ENCODE measurements around the gene COLGALT1. TPM values are rescaled to one million over a fixed set of nuclear protein-coding genes. Genes with fewer than 3 reads are reported as not detected.

Gene COLGALT1
- total and polyA plus RNA-seq, 2 experiments from 2014 or later, result 54.9 to 61.3 TPM

DNA sequence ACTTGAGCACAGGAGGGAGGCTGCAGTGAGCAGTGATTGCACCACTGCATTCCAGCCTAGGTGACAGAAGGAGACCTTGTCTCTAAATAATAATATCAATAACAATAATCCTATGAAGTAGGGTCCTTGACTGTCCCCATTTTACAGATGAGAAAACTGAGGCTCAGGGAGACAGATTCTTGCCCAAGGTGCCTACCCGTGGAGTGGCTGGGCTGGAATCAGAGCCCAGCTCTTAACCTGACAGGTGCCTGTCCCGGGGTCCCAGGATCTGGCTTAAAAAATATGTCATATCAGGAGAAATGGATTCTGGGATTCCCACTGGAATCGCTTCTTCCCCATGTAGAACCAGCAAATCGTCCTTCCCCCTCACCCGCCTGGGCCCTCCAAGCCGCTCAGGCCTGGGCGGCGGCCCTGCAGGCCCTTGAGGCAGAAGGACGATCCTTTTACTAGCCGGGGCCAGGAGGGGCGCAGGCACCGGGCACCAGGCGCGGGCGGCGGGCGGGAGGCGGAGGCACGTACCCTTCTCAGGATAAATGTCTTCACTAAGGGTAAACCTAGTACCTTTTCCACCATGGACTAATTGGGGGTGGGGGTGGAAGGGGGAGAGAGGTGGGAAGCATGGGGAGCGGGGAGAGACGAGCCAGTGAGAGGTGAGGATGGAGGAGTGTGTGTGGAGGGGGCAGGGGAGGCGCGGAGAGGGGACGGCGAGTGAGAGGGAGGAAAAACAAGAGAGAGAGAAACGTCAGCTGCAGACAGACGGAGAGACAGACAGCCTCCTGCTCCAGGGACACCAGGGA lies 60.6 kb downstream of the COLGALT1 start:
- H3K27me3 ChIP-seq, result no peaks in the 10 kb centered on the region
- H3K4me2 ChIP-seq, result peak overlapping the region; percentile 44

DNA sequence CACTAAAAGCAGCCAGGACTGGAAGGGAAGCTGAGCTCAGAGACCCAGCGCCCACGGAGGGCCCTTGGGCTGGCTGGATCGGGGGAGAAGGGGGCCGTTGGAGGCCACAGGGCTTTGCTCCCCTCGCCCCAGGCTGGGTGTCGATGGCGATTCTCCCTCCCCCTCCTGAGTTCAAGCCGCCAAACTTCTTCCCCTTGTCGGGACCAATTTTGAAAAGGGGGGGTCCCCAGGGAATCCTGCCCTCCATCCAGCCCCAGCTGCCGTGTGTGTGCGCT lies 61.2 kb downstream of the COLGALT1 start:
- H3K36me3 ChIP-seq (replicated peaks; ENCODE audit: insufficient read depth, low read depth), result no peaks in the 10 kb centered on the region
- H3K4me3 ChIP-seq, result no peak overlapping the region
- no peaks in the 10 kb centered on the region for H3K79me2 ChIP-seq
- no peak overlapping the region for H2AFZ ChIP-seq
- H3K4me1 ChIP-seq (ENCODE audit: insufficient read depth), result no peaks in the 10 kb centered on the region
- TF ChIP-seq, protein P1, sequence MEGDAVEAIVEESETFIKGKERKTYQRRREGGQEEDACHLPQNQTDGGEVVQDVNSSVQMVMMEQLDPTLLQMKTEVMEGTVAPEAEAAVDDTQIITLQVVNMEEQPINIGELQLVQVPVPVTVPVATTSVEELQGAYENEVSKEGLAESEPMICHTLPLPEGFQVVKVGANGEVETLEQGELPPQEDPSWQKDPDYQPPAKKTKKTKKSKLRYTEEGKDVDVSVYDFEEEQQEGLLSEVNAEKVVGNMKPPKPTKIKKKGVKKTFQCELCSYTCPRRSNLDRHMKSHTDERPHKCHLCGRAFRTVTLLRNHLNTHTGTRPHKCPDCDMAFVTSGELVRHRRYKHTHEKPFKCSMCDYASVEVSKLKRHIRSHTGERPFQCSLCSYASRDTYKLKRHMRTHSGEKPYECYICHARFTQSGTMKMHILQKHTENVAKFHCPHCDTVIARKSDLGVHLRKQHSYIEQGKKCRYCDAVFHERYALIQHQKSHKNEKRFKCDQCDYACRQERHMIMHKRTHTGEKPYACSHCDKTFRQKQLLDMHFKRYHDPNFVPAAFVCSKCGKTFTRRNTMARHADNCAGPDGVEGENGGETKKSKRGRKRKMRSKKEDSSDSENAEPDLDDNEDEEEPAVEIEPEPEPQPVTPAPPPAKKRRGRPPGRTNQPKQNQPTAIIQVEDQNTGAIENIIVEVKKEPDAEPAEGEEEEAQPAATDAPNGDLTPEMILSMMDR (IDR thresholded peaks at IDR 0.05; ENCODE audit: poor library complexity), result no peak
- TF ChIP-seq EZH2phosphoT487 (IDR thresholded peaks at IDR 0.05; ENCODE audit: low read depth, severe bottlenecking, unreplicated experiment) (no peak), EZH2 (IDR thresholded peaks at IDR 0.05; ENCODE audit: borderline replicate concordance) (no peak)
- H3K27ac ChIP-seq, result no peak overlapping the region
- no peaks in the 10 kb centered on the region for H4K20me1 ChIP-seq (ENCODE audit: insufficient read depth, poor library complexity, severe bottlenecking)
- H3K27me3 ChIP-seq, result no peaks in the 10 kb centered on the region
- peak overlapping the region; percentile 44 for H3K4me2 ChIP-seq
- WGBS (ENCODE audit: low lambda C conversion rate, missing lambda C conversion rate), result 51% methylated on average over 9 of the region's 11 CpGs
- H3K9me2 ChIP-seq (replicated peaks; ENCODE audit: insufficient read depth), result no peaks in the 10 kb centered on the region
- no peak for DNase-seq (ENCODE audit: low spot score)
- no peaks in the 10 kb centered on the region for H3K9me3 ChIP-seq (ENCODE audit: low read depth)

More for the DNA sequence above, 60.6 kb downstream of the COLGALT1 start:
- Histone ChIP-seq H3K4me3 (no peak overlapping the region), H3K79me2 (no peaks in the 10 kb centered on the region), H3K9me2 (replicated peaks; ENCODE audit: insufficient read depth) (no peaks in the 10 kb centered on the region), H3K36me3 (replicated peaks; ENCODE audit: insufficient read depth, low read depth) (no peaks in the 10 kb centered on the region), H3K4me1 (ENCODE audit: insufficient read depth) (no peaks in the 10 kb centered on the region), H2AFZ (no peak overlapping the region), H3K27ac (no peak overlapping the region), H3K9me3 (ENCODE audit: low read depth) (no peaks in the 10 kb centered on the region), H4K20me1 (ENCODE audit: insufficient read depth, poor library complexity, severe bottlenecking) (no peaks in the 10 kb centered on the region)
- TF ChIP-seq EZH2phosphoT487 (IDR thresholded peaks at IDR 0.05; ENCODE audit: low read depth, severe bottlenecking, unreplicated experiment) (no peak), EZH2 (IDR thresholded peaks at IDR 0.05; ENCODE audit: borderline replicate concordance) (no peak)
- TF ChIP-seq, protein P1 (IDR thresholded peaks at IDR 0.05; ENCODE audit: poor library complexity), result no peak
- WGBS (ENCODE audit: low lambda C conversion rate, missing lambda C conversion rate), result 55% methylated on average over 20 of the region's 27 CpGs
- no peak for DNase-seq (ENCODE audit: low spot score)

DNA sequence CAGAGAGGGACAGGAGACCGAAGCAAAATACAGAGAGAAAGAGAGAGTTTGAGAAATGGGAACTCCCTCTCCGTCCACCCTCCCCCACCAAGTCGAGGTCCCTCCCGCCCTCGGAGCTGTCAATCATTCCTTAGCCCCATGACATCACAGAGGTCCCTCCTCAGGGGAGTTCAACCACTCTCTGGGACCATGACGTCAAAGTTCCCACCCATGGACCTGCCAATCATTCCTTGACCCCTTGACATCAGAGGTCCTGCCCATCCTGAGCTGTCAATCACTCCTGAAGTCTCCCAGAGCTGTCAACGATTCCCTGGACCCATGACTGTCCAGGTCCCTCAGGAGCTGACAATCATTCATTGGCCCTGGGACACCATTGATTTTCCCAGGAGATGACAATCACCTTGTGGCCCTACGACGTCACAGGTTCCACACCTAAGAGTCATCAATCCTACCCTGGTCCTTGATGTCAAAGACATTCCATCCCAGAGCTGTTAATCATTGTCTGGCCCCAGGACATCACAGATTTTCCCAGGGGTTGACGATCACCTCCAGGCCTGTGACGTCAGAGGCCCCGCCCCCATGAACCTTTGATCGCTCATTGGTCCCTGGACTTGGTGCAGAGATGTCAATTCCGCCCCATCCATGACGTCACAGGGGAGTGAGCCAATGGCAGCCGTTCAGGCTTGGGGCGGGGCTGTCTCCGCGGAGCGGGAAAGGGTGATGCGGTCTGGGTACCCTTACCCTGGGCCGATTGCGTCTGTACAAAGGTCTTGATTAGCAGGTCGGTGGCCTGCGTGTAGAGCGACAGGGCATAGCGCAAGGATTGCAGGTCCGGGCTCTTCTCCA lies 61.7 kb downstream of the COLGALT1 start:
- Histone ChIP-seq H3K79me2 (no peaks in the 10 kb centered on the region), H3K4me2 (peak overlapping the region; percentile 44), H4K20me1 (ENCODE audit: insufficient read depth, poor library complexity, severe bottlenecking) (no peaks in the 10 kb centered on the region), H3K9me2 (replicated peaks; ENCODE audit: insufficient read depth) (no peaks in the 10 kb centered on the region), H3K4me1 (ENCODE audit: insufficient read depth) (no peaks in the 10 kb centered on the region), H3K27me3 (no peaks in the 10 kb centered on the region), H2AFZ (no peak overlapping the region), H3K9me3 (ENCODE audit: low read depth) (no peaks in the 10 kb centered on the region), H3K4me3 (no peak overlapping the region), H3K27ac (no peak overlapping the region), H3K36me3 (replicated peaks; ENCODE audit: insufficient read depth, low read depth) (no peaks in the 10 kb centered on the region)
- WGBS (ENCODE audit: low lambda C conversion rate, missing lambda C conversion rate), result 74% methylated on average over 26 of the region's 28 CpGs
- DNase-seq (ENCODE audit: low spot score), result peak; percentile 24
- TF ChIP-seq, protein P1 (IDR thresholded peaks at IDR 0.05; ENCODE audit: poor library complexity), result no peak
- no peak for TF ChIP-seq EZH2 (IDR thresholded peaks at IDR 0.05; ENCODE audit: borderline replicate concordance)
- no peak for TF ChIP-seq EZH2phosphoT487 (IDR thresholded peaks at IDR 0.05; ENCODE audit: low read depth, severe bottlenecking, unreplicated experiment)
